RWPE1 (cell line): ENCODE results near the gene GPR78.
A peak's percentile ranks its signal among the peaks of the same experiment; 100 is the strongest.

Experiments used
- CTCF ChIA-PET: fragments of 350-600 bp; sonication (Branson Sonifier 250); formaldehyde crosslinking; extraction: SDS; loops from one replicate; lab custom pipeline; 2021; lab: Yijun Ruan, JAX
- POLR2A ChIA-PET: fragments of 400-600 bp; formaldehyde crosslinking; extraction: SDS; loops from one replicate; lab custom pipeline; 2020; ENCODE audit warnings: antibody characterized with exemption; ENCODE audit not compliant: low non-redundant PET; lab: Yijun Ruan, JAX
- DNase-seq: peaks from one replicate; pipeline ENCODE4 v3.0.0; 2012; ENCODE audit warnings: low spot score
- H3K27ac ChIP-seq: fragments of 450-650 bp; 2 replicates; pipeline ENCODE4 v1.5.1; 2017
- TF ChIP-seq, protein P1 (sequence below): fragments of 450-650 bp; conservative IDR thresholded peaks from 2 replicates; pipeline ENCODE4 v1.5.1; 2017; ENCODE audit warnings: low read depth, mild to moderate bottlenecking

GPR78 gene

DNA sequence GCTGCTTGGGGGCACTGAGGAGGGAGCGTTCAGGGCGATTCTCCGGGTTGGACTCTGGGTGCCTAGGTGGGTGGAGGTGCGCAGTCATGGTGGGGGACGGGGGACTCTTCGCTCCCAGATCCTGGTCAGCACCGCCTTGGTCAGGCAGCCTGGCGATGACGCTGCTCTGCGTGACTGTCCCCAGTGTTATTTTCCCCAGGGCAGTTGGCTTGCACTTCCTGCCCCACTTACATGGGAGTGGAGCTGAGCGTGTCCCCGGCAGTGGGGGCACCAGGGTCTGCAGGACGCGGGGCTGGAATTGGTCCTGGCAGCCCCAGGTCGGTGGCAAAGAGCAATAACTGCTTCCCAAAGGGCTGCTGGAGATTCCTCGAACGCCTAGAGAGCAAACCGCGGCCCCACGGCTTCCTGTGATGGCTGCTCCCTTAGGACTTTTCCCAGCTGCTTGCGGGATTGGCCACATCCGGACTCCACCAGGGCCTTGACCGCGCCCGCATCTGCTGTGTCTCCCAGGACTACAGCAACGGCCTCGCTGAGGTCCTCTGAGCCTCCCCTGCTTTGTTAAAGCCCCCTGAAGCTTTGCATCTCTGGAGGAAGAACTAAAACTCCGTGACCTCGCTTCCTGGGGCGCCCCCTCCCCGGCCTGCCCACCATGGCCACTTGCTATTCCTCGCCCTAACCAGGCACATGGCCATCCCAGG lies 35.3 kb upstream of the GPR78 start:
- DNase-seq: no peak
- no peak overlapping the region for H3K27ac ChIP-seq
- TF ChIP-seq, protein P1, sequence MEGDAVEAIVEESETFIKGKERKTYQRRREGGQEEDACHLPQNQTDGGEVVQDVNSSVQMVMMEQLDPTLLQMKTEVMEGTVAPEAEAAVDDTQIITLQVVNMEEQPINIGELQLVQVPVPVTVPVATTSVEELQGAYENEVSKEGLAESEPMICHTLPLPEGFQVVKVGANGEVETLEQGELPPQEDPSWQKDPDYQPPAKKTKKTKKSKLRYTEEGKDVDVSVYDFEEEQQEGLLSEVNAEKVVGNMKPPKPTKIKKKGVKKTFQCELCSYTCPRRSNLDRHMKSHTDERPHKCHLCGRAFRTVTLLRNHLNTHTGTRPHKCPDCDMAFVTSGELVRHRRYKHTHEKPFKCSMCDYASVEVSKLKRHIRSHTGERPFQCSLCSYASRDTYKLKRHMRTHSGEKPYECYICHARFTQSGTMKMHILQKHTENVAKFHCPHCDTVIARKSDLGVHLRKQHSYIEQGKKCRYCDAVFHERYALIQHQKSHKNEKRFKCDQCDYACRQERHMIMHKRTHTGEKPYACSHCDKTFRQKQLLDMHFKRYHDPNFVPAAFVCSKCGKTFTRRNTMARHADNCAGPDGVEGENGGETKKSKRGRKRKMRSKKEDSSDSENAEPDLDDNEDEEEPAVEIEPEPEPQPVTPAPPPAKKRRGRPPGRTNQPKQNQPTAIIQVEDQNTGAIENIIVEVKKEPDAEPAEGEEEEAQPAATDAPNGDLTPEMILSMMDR: no peak
- CTCF ChIA-PET: no interaction called here
- POLR2A ChIA-PET: no interaction called here

DNA sequence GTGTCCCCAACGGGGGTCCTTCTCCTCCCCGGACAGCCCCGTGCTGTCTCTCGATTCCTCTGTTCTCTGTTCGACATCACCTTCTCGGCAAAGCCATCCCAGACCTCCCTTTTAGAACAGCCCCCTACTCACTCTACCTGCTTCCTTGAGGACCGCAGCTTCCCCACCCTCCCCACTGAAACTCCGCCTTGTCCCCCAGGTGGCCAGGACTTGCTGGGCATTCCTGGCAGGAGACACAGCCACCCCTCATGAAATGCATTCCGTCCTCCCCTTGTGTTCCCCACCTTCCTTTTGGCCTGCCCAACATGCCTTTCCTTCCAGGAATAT lies 34.8 kb upstream of the GPR78 start:
- CTCF ChIA-PET: no interaction called here
- TF ChIP-seq, protein P1: no peak
- no peak overlapping the region for H3K27ac ChIP-seq

DNA sequence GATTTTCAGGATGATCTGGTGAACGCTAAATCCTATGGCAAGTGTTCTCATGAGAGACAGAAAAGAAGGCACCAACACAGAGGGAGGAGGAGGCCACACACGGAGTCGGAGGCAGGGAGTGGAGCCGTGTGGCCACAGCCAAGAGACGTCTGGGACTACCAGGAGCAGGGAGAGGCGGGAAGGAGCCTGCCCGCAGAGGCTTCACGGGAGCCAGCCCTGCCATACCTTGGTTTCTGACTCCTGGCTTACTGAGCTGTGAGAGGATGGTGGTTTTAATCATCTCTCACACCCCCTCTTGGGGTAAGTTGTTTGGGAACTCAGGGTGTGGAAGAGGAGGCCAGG lies 33.5 kb upstream of the GPR78 start:
- POLR2A ChIA-PET: no interaction called here
- DNase-seq: no peak
- peak overlapping the region; percentile 42; the same call in 1 of the 2 replicates for H3K27ac ChIP-seq
- CTCF ChIA-PET: no interaction called here
- TF ChIP-seq, protein P1: no peak

More for the DNA sequence above, 34.8 kb upstream of the GPR78 start:
- POLR2A ChIA-PET: no interaction called here
- no peak for DNase-seq

DNA sequence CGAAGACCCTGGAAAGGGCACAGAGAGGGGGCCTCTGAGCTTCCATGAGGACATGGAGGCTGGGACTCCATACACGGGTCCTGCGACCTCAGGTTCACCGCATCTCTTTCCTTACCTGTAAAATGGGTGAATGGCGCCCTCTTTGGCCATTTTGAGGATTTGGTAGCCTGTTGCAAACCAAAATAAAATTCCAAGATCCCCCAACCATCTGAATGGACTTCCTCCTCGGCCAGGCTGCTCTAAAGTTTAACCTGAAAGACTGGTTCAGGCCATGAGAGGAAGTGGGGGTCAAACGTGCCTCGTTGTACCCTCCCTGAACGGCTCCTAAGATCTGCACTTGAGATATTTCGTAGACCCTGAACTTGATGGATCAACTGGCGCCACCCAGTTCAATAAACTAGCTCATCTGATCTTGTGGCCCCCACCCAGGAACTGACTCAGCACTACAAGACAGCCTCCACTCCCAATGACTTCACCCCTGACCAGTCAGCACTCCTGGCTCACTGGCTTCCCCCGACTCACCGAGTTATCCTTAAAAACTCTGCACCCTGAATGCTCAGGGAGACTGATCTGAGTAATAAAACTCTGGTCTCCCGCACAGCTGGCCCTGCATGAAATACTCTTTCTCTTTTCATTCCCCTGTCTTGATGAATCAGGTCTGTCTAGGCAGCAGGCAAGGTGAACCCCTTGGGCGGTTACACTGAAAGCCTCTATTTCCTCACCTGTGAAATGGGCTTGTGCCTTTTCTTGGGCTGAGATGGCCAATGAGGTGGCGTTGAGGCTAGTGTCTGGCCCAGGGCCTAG lies 32.9 kb upstream of the GPR78 start:
- H3K27ac ChIP-seq: peak overlapping the region; percentile 42
- DNase-seq: no peak
- POLR2A ChIA-PET: no interaction called here
- TF ChIP-seq, protein P1: no peak
- CTCF ChIA-PET: interaction anchor here (0.7 kb wide), 1 partner anchor 45 kb away, joined by 4 read pairs; no protein-coding TSS in a partner anchor

DNA sequence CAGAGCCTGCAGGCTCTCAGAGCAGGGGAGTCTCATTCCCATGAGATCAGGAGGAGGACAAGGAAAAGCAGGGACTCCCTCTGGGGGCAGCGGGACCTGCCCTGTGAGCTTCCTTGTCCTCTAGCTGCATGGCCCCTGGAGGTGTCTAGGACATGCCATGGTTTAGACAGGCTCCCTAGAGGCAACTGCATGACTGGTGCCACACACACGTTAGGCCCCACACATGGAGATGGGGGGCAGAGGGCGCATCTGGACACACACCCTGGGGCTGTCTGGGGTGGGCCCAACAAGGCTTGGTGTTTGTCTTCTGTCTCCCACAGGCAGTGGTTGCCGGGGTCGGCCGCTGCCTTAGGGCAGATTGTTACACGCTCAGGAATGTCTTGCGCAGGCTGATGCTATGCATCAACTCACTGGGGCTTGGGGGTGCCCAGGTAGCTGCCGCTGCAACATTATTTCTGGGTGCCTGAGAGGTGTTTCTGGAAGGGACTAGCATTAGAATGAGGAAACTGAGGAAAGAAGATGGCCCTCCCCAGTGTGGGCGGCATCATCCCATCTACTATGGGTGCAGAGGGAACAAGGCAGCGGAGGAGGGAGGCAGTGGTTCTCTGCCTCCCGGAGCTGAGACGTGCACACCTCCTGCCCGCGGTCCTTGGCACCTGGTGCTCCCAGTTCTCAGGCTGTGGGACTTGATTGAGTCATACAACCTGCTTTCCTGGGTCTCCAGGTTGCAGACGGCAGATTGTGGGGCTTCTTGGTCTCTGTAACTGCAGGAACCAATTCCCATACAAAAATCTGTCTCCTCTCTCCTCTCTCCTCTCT lies 32.1 kb upstream of the GPR78 start:
- POLR2A ChIA-PET: no interaction called here
- peak; percentile 53 for DNase-seq

More for the DNA sequence above, 32.1 kb upstream of the GPR78 start:
- TF ChIP-seq, protein P1: no peak
- H3K27ac ChIP-seq: peak overlapping the region; percentile 42
- CTCF ChIA-PET: no interaction called here
